H1 (cell line): ENCODE measurements around the gene DIP2B. TPM values are rescaled to one million over a fixed set of nuclear protein-coding genes. Genes with fewer than 3 reads are reported as not detected.

ENCODE experiments used
- CTCF ChIA-PET: fragments of 300-600 bp; sonication (Branson Sonifier 250); formaldehyde crosslinking; loops from one replicate; lab custom pipeline; 2021; ENCODE audit not compliant: partially characterized antibody; lab: Charles Lee
- POLR2A ChIA-PET: fragments of 300-600 bp; sonication (Branson Sonifier 250); formaldehyde crosslinking; loops from one replicate; lab custom pipeline; 2021; ENCODE audit warnings: inconsistent platforms; ENCODE audit not compliant: partially characterized antibody; lab: Charles Lee
- DNase-seq, 2 experiments: peaks; one replicate each; pipeline versions ENCODE4 v3.0.0 to v3.0.0-alpha.2; 2010 to 2022; ENCODE audit warnings: low spot score in 2 of 2, low read depth in 1 of 2, mixed read lengths in 1 of 2
- FAIRE-seq: peaks from 2 replicates; lab custom pipeline; 2011; peaks lifted over from hg19 to GRCh38; lab: Jason Lieb, UNC
- H2AFZ ChIP-seq: 2 replicates; pipeline ENCODE4 v1.8.1; 2012; ENCODE audit warnings: low read length, inconsistent platforms
- H2AK5ac ChIP-seq: 2 replicates; pipeline ENCODE4 v1.6.1; 2013; ENCODE audit warnings: low read depth, low read length
- H2BK120ac ChIP-seq: replicated peaks from 2 replicates; pipeline ENCODE3; 2013; ENCODE audit warnings: low read depth, low read length, inconsistent platforms
- H2BK12ac ChIP-seq: 2 replicates; pipeline ENCODE4 v1.6.1; 2013; ENCODE audit warnings: low read depth, low read length
- H2BK15ac ChIP-seq: 2 replicates; pipeline ENCODE4 v1.6.1; 2013; ENCODE audit warnings: low read length
- H2BK20ac ChIP-seq: 2 replicates; pipeline ENCODE4 v1.6.1; 2013; ENCODE audit warnings: low read length
- H2BK5ac ChIP-seq: 2 replicates; pipeline ENCODE4 v1.6.1; 2013; ENCODE audit warnings: low read depth, low read length
- H3K14ac ChIP-seq: 2 replicates; pipeline ENCODE4 v1.6.1; 2013; ENCODE audit warnings: inconsistent platforms; ENCODE audit not compliant: insufficient read length
- H3K18ac ChIP-seq: 2 replicates; pipeline ENCODE4 v1.6.1; 2013; ENCODE audit warnings: low read length; ENCODE audit errors: extremely low read depth
- H3K23ac ChIP-seq: 2 replicates; pipeline ENCODE4 v1.6.1; 2013; ENCODE audit warnings: inconsistent platforms; ENCODE audit not compliant: insufficient read length
- H3K23me2 ChIP-seq: 2 replicates; pipeline ENCODE4 v1.6.1; 2013; ENCODE audit warnings: low read depth, low read length
- H3K27ac ChIP-seq: 2 replicates; pipeline ENCODE4 v1.6.1; 2011; ENCODE audit warnings: low read depth, low read length, inconsistent platforms
- H3K27me3 ChIP-seq, 4 experiments: replicated peaks in 1 of 4; 1 replicate in 1 of 4; 2 replicates in 3 of 4; pipeline versions ENCODE4 v1.6.1 to v1.8.1; 2011 to 2013; ENCODE audit warnings: low read length in 3 of 4, mild to moderate bottlenecking in 3 of 4, inconsistent platforms in 2 of 4, mixed read lengths in 2 of 4, moderate library complexity in 1 of 4; ENCODE audit not compliant: control insufficient read depth in 3 of 4, insufficient read depth in 3 of 4; ENCODE audit errors: extremely low read depth in 1 of 4
- H3K36me3 ChIP-seq, 4 experiments: 2 replicates each; pipeline versions ENCODE4 v1.6.1 to v1.8.1; 2011 to 2013; ENCODE audit warnings: mild to moderate bottlenecking in 4 of 4, low read length in 3 of 4, moderate library complexity in 2 of 4, control low read depth in 1 of 4, inconsistent platforms in 1 of 4; ENCODE audit not compliant: insufficient read depth in 4 of 4, control insufficient read depth in 2 of 4
- H3K4ac ChIP-seq: replicated peaks from 2 replicates; pipeline ENCODE3; 2013; ENCODE audit warnings: low read length, low read depth, mixed read lengths, inconsistent platforms; ENCODE audit not compliant: insufficient read length
- H3K4me1 ChIP-seq, 4 experiments: replicated peaks in 1 of 4; 1 replicate in 1 of 4; 2 replicates in 3 of 4; pipeline versions ENCODE4 v1.6.1 to v1.8.1; 2011 to 2013; ENCODE audit warnings: low read length in 3 of 4, inconsistent platforms in 2 of 4, mixed read lengths in 1 of 4; ENCODE audit not compliant: insufficient read depth in 4 of 4, control insufficient read depth in 3 of 4
- H3K4me2 ChIP-seq, 2 experiments: 2 replicates each; pipeline versions ENCODE4 v1.6.1 to v1.8.1; 2011 to 2013; ENCODE audit warnings: low read depth in 2 of 2, low read length in 2 of 2, control low read depth in 1 of 2, inconsistent platforms in 1 of 2, mild to moderate bottlenecking in 1 of 2; ENCODE audit not compliant: insufficient read depth in 1 of 2
- H3K4me3 ChIP-seq, 4 experiments: fragments of 200-600, 300-600 bp in 1 of 4; sonication (generic), shearing (Covaris generic), sonication (Bioruptor Twin) in 1 of 4; 2 replicates each; pipeline versions ENCODE4 v1.5.1 to v1.8.1; 2011 to 2016; ENCODE audit warnings: low read length in 4 of 4, low read depth in 3 of 4, control low read depth in 2 of 4, inconsistent platforms in 2 of 4, mild to moderate bottlenecking in 2 of 4, mixed read lengths in 1 of 4, moderate library complexity in 1 of 4; ENCODE audit not compliant: insufficient read depth in 2 of 4; ENCODE audit errors: extremely low read depth in 1 of 4
- H3K56ac ChIP-seq: replicated peaks from 2 replicates; pipeline ENCODE3; 2013; ENCODE audit warnings: low read depth, mild to moderate bottlenecking, mixed read lengths, low read length, inconsistent platforms; ENCODE audit not compliant: insufficient read length
- H3K79me1 ChIP-seq: 2 replicates; pipeline ENCODE4 v1.6.1; 2013; ENCODE audit warnings: low read depth, low read length, control low read depth
- H3K79me2 ChIP-seq, 2 experiments: 2 replicates each; pipeline versions ENCODE4 v1.6.1 to v1.8.1; 2012 to 2013; ENCODE audit warnings: low read length in 2 of 2, mild to moderate bottlenecking in 2 of 2, inconsistent platforms in 1 of 2; ENCODE audit not compliant: insufficient read depth in 2 of 2, control insufficient read depth in 1 of 2
- H3K9ac ChIP-seq, 4 experiments: replicated peaks in 1 of 4; 1 replicate in 1 of 4; 2 replicates in 3 of 4; pipeline versions ENCODE4 v1.6.1 to v1.8.1; 2011 to 2013; ENCODE audit warnings: low read depth in 3 of 4, low read length in 3 of 4, control low read depth in 2 of 4, mild to moderate bottlenecking in 2 of 4, moderate library complexity in 2 of 4, inconsistent platforms in 1 of 4; ENCODE audit errors: extremely low read depth in 1 of 4
- H3K9me3 ChIP-seq, 2 experiments: 2 replicates each; pipeline versions ENCODE4 v1.6.1 to v1.8.1; 2012 to 2013; ENCODE audit warnings: mild to moderate bottlenecking in 2 of 2, moderate library complexity in 2 of 2, control low read depth in 1 of 2, inconsistent platforms in 1 of 2, low read depth in 1 of 2, low read length in 1 of 2, mixed read lengths in 1 of 2; ENCODE audit not compliant: insufficient read depth in 2 of 2
- H4K20me1 ChIP-seq, 2 experiments: replicated peaks in 1 of 2; 2 replicates each; pipeline versions ENCODE3 to v1.8.1; 2011 to 2013; ENCODE audit warnings: inconsistent platforms in 2 of 2, low read length in 2 of 2, mild to moderate bottlenecking in 1 of 2; ENCODE audit not compliant: insufficient read depth in 2 of 2, control insufficient read depth in 1 of 2
- H4K5ac ChIP-seq: 2 replicates; pipeline ENCODE4 v1.6.1; 2013; ENCODE audit warnings: low read length, low read depth, mixed read lengths, inconsistent platforms; ENCODE audit not compliant: insufficient read length
- H4K8ac ChIP-seq: 2 replicates; pipeline ENCODE4 v1.8.0; 2013; ENCODE audit warnings: mild to moderate bottlenecking, moderate library complexity, low read length, inconsistent platforms; ENCODE audit not compliant: insufficient read depth; ENCODE audit errors: extremely low read depth
- H4K91ac ChIP-seq: replicated peaks from 2 replicates; pipeline ENCODE3; 2013; ENCODE audit warnings: low read length, mixed read lengths, inconsistent platforms; ENCODE audit not compliant: insufficient read length
- ATF2 ChIP-seq: IDR thresholded peaks from 2 replicates; pipeline ENCODE4 v1.6.1; 2012; ENCODE audit warnings: low read length, inconsistent platforms
- CBX8 ChIP-seq: fragments of 300-800, 300-1000 bp; sonication (generic); IDR thresholded peaks from 2 replicates; pipeline ENCODE4 v1.7.1; 2016; ENCODE audit warnings: low read depth, low read length, borderline replicate concordance
- EGR1 ChIP-seq: IDR thresholded peaks from 2 replicates; pipeline ENCODE4 v1.6.1; 2011; ENCODE audit warnings: low read depth, low read length, borderline replicate concordance
- EZH2 ChIP-seq: fragments of 200-600 bp; sonication (generic); IDR thresholded peaks from 2 replicates; pipeline ENCODE4 v1.7.1; 2012; ENCODE audit warnings: low read depth, mild to moderate bottlenecking, moderate library complexity, low read length, inconsistent platforms; ENCODE audit not compliant: severe bottlenecking
- GABPA ChIP-seq: IDR thresholded peaks from 2 replicates; pipeline ENCODE4 v1.6.1; 2011; ENCODE audit warnings: mild to moderate bottlenecking, low read length, moderate library complexity, borderline replicate concordance; ENCODE audit not compliant: insufficient read depth
- POLR2AphosphoS5 ChIP-seq: IDR thresholded peaks from 2 replicates; pipeline ENCODE4 v1.6.1; 2011; ENCODE audit warnings: low read depth, low read length
- RAD21 ChIP-seq, 2 experiments: IDR thresholded peaks in 1 of 2; conservative IDR thresholded peaks in 1 of 2; 2 replicates each; pipeline ENCODE4 v1.6.1; 2011; ENCODE audit warnings: low read depth in 2 of 2, low read length in 2 of 2, improper control_type of control experiment in 1 of 2, inconsistent platforms in 1 of 2, mild to moderate bottlenecking in 1 of 2, moderate library complexity in 1 of 2
- SIX5 ChIP-seq: IDR thresholded peaks from 2 replicates; pipeline ENCODE4 v1.6.1; 2011; ENCODE audit warnings: mild to moderate bottlenecking, low read depth, low read length
- SP1 ChIP-seq: IDR thresholded peaks from 2 replicates; pipeline ENCODE4 v1.6.1; 2011; ENCODE audit warnings: low read depth, low read length
- TAF7 ChIP-seq: optimal IDR thresholded peaks from 2 replicates; pipeline ENCODE3; 2011; ENCODE audit warnings: low read depth, mild to moderate bottlenecking, inconsistent platforms, low read length, moderate library complexity, borderline replicate concordance
- TCF12 ChIP-seq: IDR thresholded peaks from 2 replicates; pipeline ENCODE4 v1.6.1; 2011; ENCODE audit warnings: low read depth, mild to moderate bottlenecking, low read length
- TEAD4 ChIP-seq: IDR thresholded peaks from 2 replicates; pipeline ENCODE4 v1.6.1; 2012; ENCODE audit warnings: low read depth, low read length, inconsistent platforms, mixed read lengths
- YY1 ChIP-seq: IDR thresholded peaks from 2 replicates; pipeline ENCODE4 v1.6.1; 2011; ENCODE audit warnings: low read depth, mild to moderate bottlenecking, low read length
- WGBS, 2 experiments: shearing (Covaris generic) in 1 of 2; methylation state at CpG; one replicate each; pipeline versions ENCODE4 v1.1.6 to v1.1.7; 2013 to 2015; ENCODE audit warnings: low lambda C conversion rate in 2 of 2, mixed read lengths in 2 of 2, inconsistent platforms in 1 of 2, low coverage in 1 of 2, missing lambda C conversion rate in 1 of 2; ENCODE audit not compliant: insufficient replicate concordance in 2 of 2, insufficient coverage in 1 of 2, insufficient read length in 1 of 2; ENCODE audit errors: extremely low coverage in 1 of 2, missing lambda C conversion rate in 1 of 2; 5-methylcytosine and 5-hydroxymethylcytosine counted together
- polyA plus RNA-seq, 7 experiments: library from polyadenylated mRNA; depleted of rRNA in 3 of 7; stranded (reverse) in 5 of 7; unstranded in 2 of 7; fragments of >200 nt in 5 of 7; fragments of 200-250 nt in 2 of 7; gene quantifications; 1 replicate in 5 of 7; 2 replicates in 1 of 7; 4 replicates in 1 of 7; pipeline versions ENCODE4 v1.2.1 to v1.2.3, GENCODE V29; 2011 to 2013; ENCODE audit warnings: missing spikeins in 2 of 7, mixed read lengths in 2 of 7
- total RNA-seq: library from RNA; stranded (reverse); fragmentation: NEBNext Ultra II Directional; extraction: Animal tissue kit (Norgen Biotek cat#: 25700); gene quantifications from 2 replicates; pipeline ENCODE4 v1.2.1, GENCODE V29; 2021

Gene DIP2B
- total and polyA plus RNA-seq, 2 of the 8 experiments (the other 6 are each of a cell fraction or from before 2014, with no cell fraction given), result 11.1 to 29.6 TPM

GRCh38 chr12:50527359-50527726 lies 22.6 kb downstream of the DIP2B start:
- FAIRE-seq (no peak), DNase-seq (no peak)
- no peaks in the 10 kb centered on the region for H3K27me3 ChIP-seq
- H2AFZ ChIP-seq, result no peak overlapping the region
- peaks cover 14% of the 10 kb centered on the region for H3K79me1 ChIP-seq
- H3K23ac ChIP-seq, result no peak overlapping the region
- CTCF ChIA-PET, result no interaction called here
- H3K79me2 ChIP-seq, result peaks cover 4 to 49% of the 10 kb centered on the region in 2 experiments
- H4K20me1 ChIP-seq, result peaks cover 0 to 3% of the 10 kb centered on the region in 2 experiments
- H3K4me2 ChIP-seq, result no peak overlapping the region
- no peak overlapping the region for H2BK12ac ChIP-seq
- H2BK120ac ChIP-seq, result no peak overlapping the region
- H3K27ac ChIP-seq, result no peak overlapping the region
- WGBS, 2 experiments, result 96% methylated on average over 5 of the region's 5 CpGs; no CpG with 5 or more reads in 1 of the 2 experiments
- no peak overlapping the region for H4K91ac ChIP-seq
- no peak overlapping the region for H4K8ac ChIP-seq
- no peak overlapping the region for H2BK15ac ChIP-seq
- H3K36me3 ChIP-seq, result no peaks in the 10 kb centered on the region
- H2BK20ac ChIP-seq, result no peak overlapping the region
- H2AK5ac ChIP-seq, result no peak overlapping the region
- no peak overlapping the region for H4K5ac ChIP-seq
- peaks cover 0 to 6% (median 0%) of the 10 kb centered on the region in 4 experiments; a peak in 2 of 7 replicates for H3K4me1 ChIP-seq
- no peak overlapping the region for H3K56ac ChIP-seq
- H3K4ac ChIP-seq, result no peak overlapping the region
- no peak overlapping the region for H3K18ac ChIP-seq
- no peak overlapping the region for H3K14ac ChIP-seq
- POLR2A ChIA-PET, result no interaction called here
- no peaks in the 10 kb centered on the region for H3K9me3 ChIP-seq
- H3K23me2 ChIP-seq, result no peaks in the 10 kb centered on the region
- H3K9ac ChIP-seq, result no peak overlapping the region
- H3K4me3 ChIP-seq, result no peak overlapping the region
- H2BK5ac ChIP-seq, result no peak overlapping the region
- no peak for TF ChIP-seq ATF2
- no peak for TF ChIP-seq RAD21 (IDR thresholded peaks at IDR 0.05 in 1 of 2, conservative IDR thresholded peaks at IDR 0.05 in 1 of 2; ENCODE audit: low read depth in 2 of 2, low read length in 2 of 2)
- no peak for TF ChIP-seq GABPA
- no peak for TF ChIP-seq EZH2
- no peak for TF ChIP-seq TEAD4
- no peak for TF ChIP-seq TCF12
- no peak for TF ChIP-seq CBX8
- no peak for TF ChIP-seq SIX5
- no peak for TF ChIP-seq SP1
- no peak for TF ChIP-seq POLR2AphosphoS5
- TF ChIP-seq YY1, result no peak
- no peak for TF ChIP-seq EGR1
- no peak for TF ChIP-seq TAF7
